Dermis blood vessel endothelial cell (primary cell): ENCODE measurements around the gene SPDYE4. TPM values are rescaled to one million over a fixed set of nuclear protein-coding genes. Genes with fewer than 3 reads are reported as not detected.
A peak's percentile ranks its signal among the peaks of the same experiment; 100 is the strongest.

Experiments
- DNase-seq: peaks from one replicate; pipeline ENCODE4 v3.0.0; 2010
- total RNA-seq: library from RNA; depleted of rRNA; stranded (reverse); fragments of >200 nt; gene quantifications from 2 replicates; pipeline ENCODE4 v1.2.3, GENCODE V29; 2014

The SPDYE4 gene
- total RNA-seq, 1 donor from 2014 or later = not detected

GRCh38 chr17:8782176-8782575 lies 23.8 kb upstream of the SPDYE4 start:
- no peak for DNase-seq

GRCh38 chr17:8781776-8782175 lies 23.4 kb upstream of the SPDYE4 start:
- DNase-seq = no peak

DNA sequence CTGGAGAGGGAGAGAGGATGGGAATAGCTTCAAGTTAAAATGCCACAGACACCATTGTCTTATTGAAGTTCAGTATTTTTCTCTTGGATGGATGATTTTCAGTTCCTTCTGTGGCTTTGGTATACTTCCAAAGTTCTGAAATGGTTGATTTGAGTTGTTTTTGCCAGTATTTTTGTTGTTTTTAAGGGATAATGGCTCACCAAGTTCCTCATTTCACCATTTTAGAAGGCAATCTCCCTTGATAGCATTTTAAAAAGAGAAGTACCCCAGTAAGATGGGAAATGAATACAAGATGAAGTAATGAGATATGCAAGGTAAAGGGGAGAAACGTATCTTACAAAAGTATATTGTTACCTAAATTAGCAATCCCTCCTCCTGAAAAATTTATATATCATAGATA lies 18.5 kb upstream of the SPDYE4 start:
- DNase-seq = no peak

DNA sequence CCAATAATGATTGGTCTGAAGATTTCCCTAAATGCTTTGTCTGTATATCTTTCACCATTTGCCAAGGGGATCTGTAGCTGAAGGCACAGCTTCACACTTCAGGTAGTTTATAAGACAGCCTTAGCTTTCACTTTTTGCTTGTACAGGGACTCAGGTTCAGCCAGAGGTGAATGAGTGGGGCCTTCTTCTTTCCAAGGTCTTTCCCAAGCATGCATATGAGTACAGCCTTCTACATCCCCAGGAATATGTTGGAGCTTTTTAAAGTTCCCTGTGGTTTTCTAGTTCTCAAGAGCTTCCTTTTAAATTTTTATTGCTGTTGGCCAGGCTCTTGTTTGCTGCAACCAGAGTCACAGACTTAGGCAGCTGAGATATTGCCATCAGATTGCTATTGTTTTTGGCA lies 17.9 kb upstream of the SPDYE4 start:
- DNase-seq = no peak

GRCh38 chr17:8766731-8767130 lies 8.4 kb upstream of the SPDYE4 start:
- no peak for DNase-seq

DNA sequence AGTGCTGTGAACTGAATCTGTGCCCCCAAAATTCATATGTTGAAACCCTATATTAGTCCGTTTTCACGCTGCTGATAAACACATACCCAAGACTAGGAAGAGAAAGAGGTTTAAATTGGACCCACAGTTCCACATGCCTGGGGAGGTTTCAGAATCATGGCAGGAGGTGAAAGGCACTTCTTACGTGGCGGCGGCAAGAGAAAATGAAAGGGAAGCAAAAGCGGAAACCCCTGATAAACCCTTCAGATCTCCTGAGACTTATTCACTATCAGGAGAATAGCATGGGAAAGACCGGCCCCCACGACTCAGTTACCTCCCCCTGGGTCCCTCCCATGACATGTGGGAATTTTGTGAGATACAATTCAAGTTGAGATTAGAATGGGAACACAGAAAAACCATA lies 3.7 kb upstream of the SPDYE4 start:
- no peak for DNase-seq

DNA sequence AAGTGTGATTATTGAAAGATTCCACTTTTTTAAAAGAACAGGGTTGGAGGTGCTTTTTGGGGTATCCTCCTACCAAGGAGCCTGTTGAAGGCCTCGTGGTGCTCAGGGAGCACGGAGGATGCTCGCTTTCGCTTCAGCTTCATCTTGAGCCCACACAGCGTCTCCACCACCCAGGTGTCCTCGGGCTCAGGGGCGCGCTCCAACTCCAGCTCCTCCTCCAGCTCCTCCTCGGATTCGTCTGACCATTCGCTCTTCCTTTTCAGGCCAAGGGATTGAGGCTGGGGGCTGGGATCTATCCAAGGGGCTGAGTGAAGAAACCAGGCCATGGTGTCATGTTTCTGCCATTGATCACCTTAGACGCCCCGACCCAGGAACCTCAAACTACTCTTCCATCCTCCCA lies 1.2 kb downstream of the SPDYE4 start:
- no peak for DNase-seq

GRCh38 chr17:8755590-8756255 lies 2.6 kb downstream of the SPDYE4 start:
- no peak for DNase-seq

DNA sequence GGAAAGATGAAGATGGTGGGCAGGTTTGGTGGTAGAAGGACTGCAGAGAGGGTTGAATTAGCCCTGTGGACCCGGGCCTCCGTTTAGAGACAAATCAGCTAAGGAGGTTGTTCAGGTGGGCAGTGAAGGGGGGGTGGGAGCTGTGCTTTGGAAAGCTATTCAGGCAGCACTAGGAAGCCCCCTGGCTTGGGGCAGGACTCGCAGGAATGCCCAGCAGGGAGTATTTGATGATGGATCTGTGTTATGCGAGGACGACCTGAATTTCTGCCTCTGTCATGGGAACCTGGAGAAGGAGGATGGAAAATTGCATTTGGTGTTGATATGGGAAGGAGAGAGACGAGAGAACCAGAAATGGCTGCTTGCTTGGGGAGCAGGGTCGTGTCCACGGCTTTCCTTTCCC lies 3.5 kb downstream of the SPDYE4 start:
- no peak for DNase-seq

DNA sequence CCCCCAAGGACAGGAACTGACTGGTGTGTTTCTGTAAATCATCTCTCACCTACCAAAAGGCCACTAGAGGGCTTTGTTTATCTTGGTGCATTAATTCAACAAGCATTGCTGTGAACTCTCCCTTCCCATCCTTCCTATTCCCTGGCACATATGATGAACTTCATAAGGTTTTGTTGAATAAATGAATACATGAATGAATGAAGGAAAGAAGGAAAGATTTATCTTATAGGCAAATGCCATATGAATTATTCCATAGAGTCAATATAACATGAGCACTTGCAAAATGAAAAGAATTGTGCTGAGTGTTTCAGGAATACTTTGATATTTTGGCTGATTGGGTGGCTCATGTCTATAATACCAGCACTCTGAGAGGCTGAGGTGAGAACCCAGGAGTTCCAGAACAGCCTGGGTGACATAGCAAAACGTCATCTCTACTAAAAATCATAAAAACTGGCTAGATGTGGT lies 4.3 kb downstream of the SPDYE4 start:
- peak; percentile 43 for DNase-seq

GRCh38 chr17:8753136-8753975 lies 5.0 kb downstream of the SPDYE4 start:
- DNase-seq = no peak

- no peak for DNase-seq
Observed at GRCh38 chr17:8749616-8750015, 8.7 kb downstream of the SPDYE4 start.

DNA sequence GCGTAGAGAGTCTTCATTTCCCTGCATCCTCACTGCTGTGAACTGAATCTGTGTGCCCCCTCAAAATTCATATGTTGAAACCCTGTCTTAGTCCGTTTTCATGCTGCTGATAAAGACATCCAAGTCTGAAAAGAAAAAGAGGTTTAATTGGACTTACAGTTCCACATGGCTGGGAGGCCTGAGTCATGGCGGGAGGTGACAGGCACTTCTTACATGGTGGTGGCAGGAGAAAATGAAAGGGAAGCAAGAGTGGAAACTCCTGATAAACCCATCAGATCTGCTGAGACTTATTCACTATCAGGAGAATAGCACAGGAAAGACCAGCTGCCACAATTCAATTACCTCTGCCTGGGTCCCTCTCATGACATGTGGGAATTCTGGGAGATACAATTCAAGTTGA lies 10.6 kb downstream of the SPDYE4 start:
- no peak for DNase-seq

- DNase-seq = no peak
Observed at GRCh38 chr17:8746501-8747236, 11.7 kb downstream of the SPDYE4 start.

DNA sequence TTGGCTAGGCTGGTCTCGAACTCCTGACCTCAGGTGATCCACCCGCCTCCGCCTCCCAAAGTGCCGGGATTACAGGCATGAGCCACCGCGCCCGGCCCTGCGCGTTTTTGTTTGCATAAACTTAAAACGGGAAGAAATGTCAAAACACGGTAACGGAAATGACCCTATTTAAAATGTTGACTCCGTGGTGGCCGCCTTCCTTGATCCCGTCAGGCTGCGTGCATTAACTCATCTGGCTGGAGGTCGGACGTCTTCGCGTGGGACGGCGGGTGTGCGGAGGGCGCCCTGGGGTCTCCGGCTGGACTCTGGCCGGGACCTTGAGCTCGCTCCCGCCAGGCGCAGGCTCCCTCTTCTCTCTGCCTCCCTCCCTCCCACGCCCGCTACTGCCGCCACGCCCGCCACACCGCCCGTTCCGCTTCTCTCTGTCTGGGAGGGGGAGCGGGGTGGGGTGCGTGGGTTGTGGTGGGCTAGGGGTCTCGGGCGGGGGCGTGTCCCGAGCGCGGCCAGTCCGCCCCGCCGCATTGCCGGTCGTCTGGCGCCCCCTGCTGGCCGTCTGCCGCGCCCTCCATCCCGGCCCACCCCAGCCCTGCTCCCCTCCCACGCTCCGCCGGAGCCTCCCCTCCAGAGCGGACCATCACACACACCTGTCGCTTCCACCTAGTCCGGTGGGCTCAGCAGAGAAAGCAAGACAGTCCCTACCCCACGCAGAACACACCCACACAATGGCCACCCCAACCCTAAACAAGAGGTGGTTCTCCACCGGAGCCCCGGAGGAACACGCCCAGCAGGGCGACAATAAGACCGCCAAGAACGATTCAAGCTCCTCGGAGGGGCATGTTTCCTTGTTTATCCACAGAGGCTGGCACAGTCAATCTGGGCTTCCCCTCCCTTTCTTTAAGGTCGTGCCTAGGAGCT lies 12.5 kb downstream of the SPDYE4 start:
- peak; percentile 70 for DNase-seq

- no peak for DNase-seq
Observed at GRCh38 chr17:8744086-8744785, 14.1 kb downstream of the SPDYE4 start.

DNA sequence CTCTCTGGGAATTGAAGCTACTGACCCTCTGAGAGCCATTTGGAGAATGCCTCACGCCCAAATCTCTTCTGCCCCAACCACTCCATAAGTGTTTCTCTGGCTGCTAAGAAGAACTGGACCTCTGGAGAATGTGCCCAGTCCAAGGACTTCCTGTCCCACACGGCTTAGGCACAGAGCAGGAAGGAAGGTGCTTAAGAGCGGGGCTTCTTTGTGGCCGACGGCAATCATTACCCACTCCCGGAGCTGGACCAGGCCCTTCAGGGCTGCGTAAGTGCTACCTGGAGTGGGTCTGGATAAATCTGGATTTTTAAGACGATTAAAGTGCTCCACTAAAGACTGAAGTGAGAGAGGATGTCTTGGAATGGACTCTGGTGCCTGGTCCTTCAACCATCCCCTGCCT lies 15.5 kb downstream of the SPDYE4 start:
- no peak for DNase-seq

DNA sequence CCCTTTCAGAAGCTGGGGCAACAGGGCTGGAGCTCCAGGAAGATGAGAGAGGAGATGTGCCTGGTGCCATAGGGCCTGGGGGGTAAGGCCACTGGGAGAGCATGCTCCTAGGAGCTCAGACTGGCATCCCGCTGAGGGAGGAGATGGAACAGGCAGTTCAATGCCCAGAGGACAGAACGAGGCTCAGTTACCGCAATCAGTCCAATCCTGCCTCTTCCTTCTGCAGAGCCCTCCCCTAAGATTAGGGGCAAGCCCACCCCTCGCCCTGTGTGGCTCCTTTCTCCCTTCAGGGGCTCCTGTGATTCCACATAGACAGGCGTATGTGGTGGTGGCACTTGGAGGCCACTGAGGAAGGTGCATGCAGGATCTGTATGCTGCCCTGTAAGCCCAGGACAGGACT lies 16.1 kb downstream of the SPDYE4 start:
- DNase-seq = no peak

DNA sequence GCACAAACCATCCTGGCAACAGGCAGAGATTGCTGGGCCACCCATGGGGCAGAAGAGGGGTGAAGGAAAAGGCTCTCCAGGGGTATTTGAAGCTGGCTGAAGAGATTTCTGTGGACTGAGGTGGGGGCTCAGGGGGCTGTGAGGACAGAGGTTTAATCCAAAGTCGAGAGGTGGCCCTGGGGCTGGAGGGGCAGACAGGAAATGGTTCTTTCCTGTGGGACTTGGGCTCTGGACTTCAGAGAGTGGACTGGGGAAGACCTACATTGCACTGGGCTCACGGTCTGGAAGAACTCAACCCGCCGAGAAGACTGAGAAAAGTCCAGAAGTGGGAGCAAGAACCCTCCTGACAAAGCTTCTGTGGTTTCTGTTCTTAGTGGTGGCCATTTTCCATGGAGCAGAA lies 16.6 kb downstream of the SPDYE4 start:
- no peak for DNase-seq

DNA sequence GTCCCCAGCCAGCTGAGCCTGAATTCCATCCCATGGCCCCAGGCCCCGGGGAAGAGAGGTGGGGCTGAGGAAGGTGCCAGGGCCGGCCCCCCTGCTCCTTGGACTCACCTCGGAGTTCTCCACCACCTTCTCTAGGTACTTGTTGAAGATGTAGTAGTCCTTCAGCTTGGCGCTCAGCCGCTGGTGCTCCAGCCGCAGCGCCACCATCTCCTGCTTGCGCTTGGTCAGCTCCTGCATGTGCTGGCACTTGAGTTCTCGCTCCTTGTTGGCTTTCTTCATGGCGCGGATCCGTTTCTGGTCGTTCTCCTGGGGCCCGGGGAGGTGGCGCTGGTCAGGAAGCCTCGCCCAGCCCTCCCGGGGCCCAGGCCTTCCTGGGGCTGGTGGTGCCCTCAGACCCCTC lies 17.0 kb downstream of the SPDYE4 start:
- no peak for DNase-seq

GRCh38 chr17:8740486-8740885 lies 17.9 kb downstream of the SPDYE4 start:
- DNase-seq = no peak

DNA sequence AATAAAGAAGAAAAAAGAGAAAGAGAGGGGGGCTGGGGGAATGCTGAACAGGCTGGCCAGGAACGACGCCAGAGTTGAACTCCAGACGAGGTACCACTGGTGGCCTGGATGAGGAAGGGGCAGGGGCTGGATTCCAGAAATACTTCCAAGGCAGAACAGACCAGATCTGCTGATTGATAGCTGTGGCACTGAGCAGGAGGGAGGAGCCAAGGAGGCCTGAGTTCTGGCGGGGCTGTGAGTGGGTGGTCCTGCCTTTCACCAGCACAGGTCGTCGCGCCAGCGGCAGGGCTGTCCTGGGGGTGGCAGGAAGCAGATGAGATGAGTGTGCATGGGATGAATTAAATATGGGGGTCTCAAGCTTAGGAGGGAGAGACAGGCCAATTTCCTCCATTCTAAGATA lies 19.2 kb downstream of the SPDYE4 start:
- no peak for DNase-seq
